GM12875 (cell line): Measurements from ENCODE around the gene NFATC1.

Experiments
- H3K4me3 ChIP-seq: one replicate; pipeline ENCODE4 v1.5.1; 2011; ENCODE audit warnings: low read depth, low read length, control low read depth
- TF ChIP-seq, protein P1 (sequence below): IDR thresholded peaks from 2 replicates; pipeline ENCODE4 v1.5.1; 2011; ENCODE audit warnings: low read depth, mild to moderate bottlenecking, control low read depth, inconsistent platforms, low read length, moderate library complexity, borderline replicate concordance; ENCODE audit not compliant: insufficient read depth

Gene NFATC1

DNA sequence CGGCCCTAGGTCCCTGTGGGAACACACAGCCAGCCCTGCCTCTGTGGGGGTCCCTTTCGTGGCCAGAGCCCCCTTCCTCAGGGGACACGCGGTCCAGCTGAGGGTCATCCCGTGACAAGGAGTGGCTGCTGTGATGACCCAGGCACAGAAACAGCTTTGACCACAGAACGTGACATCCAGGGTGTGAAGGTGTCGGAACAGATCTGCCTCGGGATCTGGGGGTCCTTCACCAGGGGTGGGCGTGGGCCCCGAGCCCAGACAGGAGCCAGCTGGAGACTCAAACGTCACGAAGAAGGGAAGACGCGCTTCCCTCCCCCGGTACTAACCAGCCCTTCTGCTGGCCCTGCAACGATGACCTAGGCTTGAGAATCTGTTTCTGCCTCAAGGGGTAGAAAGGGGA is 75.9 kb downstream of the NFATC1 start:
- H3K4me3 ChIP-seq = no peak overlapping the region

DNA sequence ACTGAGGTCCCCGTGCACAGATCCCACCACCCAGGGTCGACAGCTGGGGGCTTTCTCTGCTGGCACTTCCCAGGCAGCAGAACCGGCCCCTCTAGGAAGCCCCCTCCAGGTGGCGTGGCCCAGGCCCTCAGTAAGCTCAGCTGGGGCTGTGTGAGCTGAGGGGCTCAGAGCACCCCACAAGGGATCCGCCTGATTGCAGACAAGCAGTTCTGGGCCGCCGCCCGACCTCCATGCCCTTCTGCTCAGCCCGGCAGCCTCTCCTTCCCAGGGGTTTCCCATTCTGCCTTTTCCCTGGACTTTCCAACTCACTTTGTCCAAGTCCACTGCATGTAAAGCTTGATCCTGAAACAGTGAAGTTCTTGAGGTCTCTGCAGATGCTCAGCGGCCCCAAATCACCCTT is 76.4 kb downstream of the NFATC1 start:
- TF ChIP-seq, protein P1, sequence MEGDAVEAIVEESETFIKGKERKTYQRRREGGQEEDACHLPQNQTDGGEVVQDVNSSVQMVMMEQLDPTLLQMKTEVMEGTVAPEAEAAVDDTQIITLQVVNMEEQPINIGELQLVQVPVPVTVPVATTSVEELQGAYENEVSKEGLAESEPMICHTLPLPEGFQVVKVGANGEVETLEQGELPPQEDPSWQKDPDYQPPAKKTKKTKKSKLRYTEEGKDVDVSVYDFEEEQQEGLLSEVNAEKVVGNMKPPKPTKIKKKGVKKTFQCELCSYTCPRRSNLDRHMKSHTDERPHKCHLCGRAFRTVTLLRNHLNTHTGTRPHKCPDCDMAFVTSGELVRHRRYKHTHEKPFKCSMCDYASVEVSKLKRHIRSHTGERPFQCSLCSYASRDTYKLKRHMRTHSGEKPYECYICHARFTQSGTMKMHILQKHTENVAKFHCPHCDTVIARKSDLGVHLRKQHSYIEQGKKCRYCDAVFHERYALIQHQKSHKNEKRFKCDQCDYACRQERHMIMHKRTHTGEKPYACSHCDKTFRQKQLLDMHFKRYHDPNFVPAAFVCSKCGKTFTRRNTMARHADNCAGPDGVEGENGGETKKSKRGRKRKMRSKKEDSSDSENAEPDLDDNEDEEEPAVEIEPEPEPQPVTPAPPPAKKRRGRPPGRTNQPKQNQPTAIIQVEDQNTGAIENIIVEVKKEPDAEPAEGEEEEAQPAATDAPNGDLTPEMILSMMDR = no peak
- H3K4me3 ChIP-seq = no peak overlapping the region

More for the DNA sequence above, 75.9 kb downstream of the NFATC1 start:
- TF ChIP-seq, protein P1 = no peak

DNA sequence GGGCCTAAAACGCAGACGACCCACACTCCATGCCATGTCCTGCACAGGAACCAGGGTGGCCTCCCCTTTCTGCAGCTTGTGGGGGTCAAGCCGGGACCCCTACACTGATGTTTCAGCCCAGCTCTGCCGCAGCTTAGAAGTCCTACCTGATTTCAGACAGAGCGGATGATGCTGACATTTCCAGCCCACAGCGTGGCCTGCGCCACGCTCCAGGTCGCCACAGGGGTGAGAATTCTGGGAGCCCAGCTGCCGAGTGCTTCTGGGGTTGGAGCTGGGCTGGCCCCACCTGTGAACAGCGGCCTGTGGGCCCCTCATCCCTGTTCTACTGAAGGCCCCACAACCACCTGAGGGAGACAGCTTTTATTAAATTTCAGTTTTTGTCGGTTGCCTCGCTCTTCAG is 77.2 kb downstream of the NFATC1 start:
- TF ChIP-seq, protein P1 = no peak

DNA sequence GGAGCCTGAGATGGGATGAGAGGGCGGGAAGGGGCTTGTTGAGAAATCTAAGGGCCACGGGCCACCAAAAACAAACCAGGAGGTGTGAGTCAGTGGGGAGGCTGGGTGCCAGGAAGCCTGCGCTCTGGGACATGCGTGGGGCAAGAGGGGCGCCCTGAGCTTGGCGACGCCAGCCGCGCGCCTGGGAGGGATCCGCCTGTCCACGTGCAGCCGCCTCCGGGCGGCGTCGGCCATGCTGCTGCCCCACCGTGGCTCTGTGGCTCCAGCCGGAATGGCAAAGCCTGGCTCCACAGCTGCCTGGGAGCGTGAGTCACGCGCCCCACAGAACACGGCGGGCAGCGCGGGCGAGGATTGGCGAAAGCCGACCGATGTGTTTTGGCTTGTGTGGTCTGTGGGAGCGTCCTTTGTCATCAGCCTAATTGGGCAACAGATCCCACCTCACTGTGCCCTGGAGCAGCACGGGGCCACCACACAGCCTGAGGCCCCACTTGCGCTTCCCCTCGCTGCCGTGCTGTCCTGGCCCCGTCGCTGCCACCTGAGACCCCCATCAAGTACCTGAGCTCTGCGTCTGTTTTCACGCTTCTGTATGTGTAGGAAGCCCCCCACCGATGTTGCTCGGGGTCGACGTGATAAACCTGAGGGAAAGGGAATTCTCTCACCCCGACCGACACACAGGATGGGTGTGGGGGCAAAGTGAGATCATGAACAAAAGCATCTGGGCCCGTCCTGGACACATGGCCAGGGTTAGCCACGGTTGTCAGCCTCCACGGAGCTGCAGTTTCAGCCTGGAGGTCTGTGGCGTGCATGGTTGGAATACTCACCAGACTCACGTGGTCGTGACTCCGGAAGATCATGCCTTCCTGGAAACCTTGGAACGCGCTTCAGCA is 80.5 kb downstream of the NFATC1 start:
- TF ChIP-seq, protein P1 = no peak
- H3K4me3 ChIP-seq = no peak overlapping the region

More for the DNA sequence above, 77.2 kb downstream of the NFATC1 start:
- no peak overlapping the region for H3K4me3 ChIP-seq

DNA sequence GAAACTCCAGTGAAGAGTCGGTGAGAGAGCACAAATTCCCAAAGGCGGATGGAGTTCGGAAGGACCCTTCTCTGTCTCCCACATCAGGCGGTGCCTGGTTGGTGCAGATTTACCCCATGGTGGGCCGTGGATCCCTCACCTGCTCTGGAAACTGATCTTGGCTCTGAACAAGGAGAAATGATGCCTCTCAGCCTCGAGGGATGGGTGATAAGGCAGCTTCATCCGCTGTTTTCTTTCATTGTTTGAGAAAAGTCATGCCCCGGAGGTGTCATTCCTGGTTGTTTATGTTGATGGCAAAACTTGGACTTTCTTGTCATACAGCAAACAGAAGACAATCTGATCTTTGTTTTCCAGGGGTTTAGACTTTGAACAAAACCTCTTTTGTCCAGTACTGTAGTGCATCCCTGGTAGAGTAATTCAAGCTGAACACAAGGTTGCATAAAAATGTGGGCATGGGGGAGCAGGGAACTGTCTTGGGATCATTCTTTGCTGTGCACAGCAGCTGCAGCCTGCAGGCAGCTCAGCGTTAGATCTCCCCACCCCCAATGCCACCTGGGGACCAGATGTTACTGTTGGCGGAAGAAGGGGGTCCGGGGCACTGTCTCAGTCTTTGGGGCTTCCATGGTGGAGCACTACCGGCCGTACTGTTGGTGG is 81.3 kb downstream of the NFATC1 start:
- H3K4me3 ChIP-seq = no peak overlapping the region
- TF ChIP-seq, protein P1 = no peak

DNA sequence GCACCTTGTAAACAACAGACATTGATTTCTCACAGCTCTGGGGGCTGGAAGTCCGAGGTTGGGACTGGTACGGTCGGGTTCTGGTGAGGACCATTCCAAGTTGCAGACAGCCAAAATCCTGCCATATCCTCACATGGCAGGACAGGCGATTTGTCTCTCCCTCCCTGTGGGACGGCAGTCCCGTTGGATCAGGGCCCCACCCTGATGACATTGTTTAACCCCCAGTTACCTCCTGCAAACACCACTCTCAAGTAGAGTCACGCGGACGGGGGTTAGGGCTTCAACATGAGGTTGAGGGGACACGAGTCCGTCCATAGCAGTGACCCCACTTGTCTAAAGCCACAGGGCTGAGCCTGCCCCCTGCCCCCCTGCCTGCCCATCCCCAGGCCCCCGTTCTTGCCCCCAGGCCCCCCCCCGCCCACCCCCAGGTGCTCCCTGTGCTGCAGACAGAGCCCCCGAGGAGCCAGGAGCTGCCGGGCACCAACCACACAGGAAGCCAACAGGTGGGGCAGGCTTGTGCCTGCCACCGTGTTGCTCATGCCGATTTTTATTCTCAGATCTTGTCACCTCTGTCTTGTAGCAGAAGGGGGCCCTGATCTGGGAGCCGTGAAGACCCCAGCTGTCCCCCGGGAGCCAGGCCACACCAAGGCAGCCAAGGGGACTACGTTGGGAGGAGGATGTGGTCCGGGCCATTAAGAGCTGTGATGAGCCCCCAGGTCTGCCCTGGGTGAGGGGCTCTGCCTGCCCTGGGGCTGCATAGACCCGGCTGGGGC is 82.2 kb downstream of the NFATC1 start:
- TF ChIP-seq, protein P1 = no peak
- H3K4me3 ChIP-seq = no peak overlapping the region
